Smooth muscle cell (in vitro differentiated cells): ENCODE measurements around the gene SMLR1. TPM values are rescaled to one million over a fixed set of nuclear protein-coding genes. Genes with fewer than 3 reads are reported as not detected.

ENCODE experiments used
- DNase-seq: peaks from one replicate; lab custom pipeline; 2025; ENCODE audit not compliant: unreplicated experiment; lab: John Stamatoyannopoulos, UW
- H2AFZ ChIP-seq: fragments of 200-600 bp; sonication (generic); 2 replicates; pipeline ENCODE4 v1.6.0; 2016; ENCODE audit warnings: antibody characterized with exemption, low read depth, mild to moderate bottlenecking
- H3F3A ChIP-seq: fragments of 200-600 bp; sonication (generic); 2 replicates; pipeline ENCODE4 v1.6.0; 2017; ENCODE audit warnings: antibody characterized with exemption, low read depth
- H3K27ac ChIP-seq: fragments of 200-600 bp; sonication (generic); 2 replicates; pipeline ENCODE4 v1.5.1; 2016; ENCODE audit warnings: low read depth, mild to moderate bottlenecking
- H3K27me3 ChIP-seq: fragments of 200-600 bp; sonication (generic); 2 replicates; pipeline ENCODE4 v1.6.1; 2016; ENCODE audit warnings: low read depth, mild to moderate bottlenecking
- H3K36me3 ChIP-seq: fragments of 200-600 bp; sonication (generic); 2 replicates; pipeline ENCODE4 v1.5.1; 2016; ENCODE audit warnings: low read depth
- H3K4me1 ChIP-seq: fragments of 200-600 bp; sonication (generic); 2 replicates; pipeline ENCODE4 v1.5.1; 2016; ENCODE audit warnings: low read depth
- H3K4me2 ChIP-seq: fragments of 200-600 bp; sonication (generic); 2 replicates; pipeline ENCODE4 v1.6.0; 2016; ENCODE audit warnings: mild to moderate bottlenecking
- H3K4me3 ChIP-seq: fragments of 200-600 bp; sonication (generic); 2 replicates; pipeline ENCODE4 v1.5.1; 2016; ENCODE audit warnings: mild to moderate bottlenecking
- H3K79me2 ChIP-seq: fragments of 200-600 bp; sonication (generic); 2 replicates; pipeline ENCODE4 v1.6.0; 2016; ENCODE audit warnings: low read depth, mild to moderate bottlenecking
- H3K9ac ChIP-seq: fragments of 200-600 bp; sonication (generic); 2 replicates; pipeline ENCODE4 v1.6.0; 2016; ENCODE audit warnings: low read depth
- H3K9me3 ChIP-seq: fragments of 200-600 bp; sonication (generic); replicated peaks from 2 replicates; pipeline ENCODE4 v1.5.1; 2016; ENCODE audit warnings: low read depth
- H4K20me1 ChIP-seq: fragments of 200-600 bp; sonication (generic); 2 replicates; pipeline ENCODE4 v1.6.0; 2016; ENCODE audit warnings: low read depth
- whole genome bisulfite sequencing: methylation state at CpG from one replicate; pipeline ENCODE4 v1.1.7; 2016; ENCODE audit warnings: low lambda C conversion rate; 5-methylcytosine and 5-hydroxymethylcytosine counted together
- polyA plus RNA-seq: library from polyadenylated mRNA; unstranded; fragments of >200 nt; fragmentation: Nextera tagmentation; extraction: Ambion mirVana; gene quantifications from 2 replicates; pipeline ENCODE4 v1.2.1, GENCODE V29; 2016
- total RNA-seq: library from RNA; depleted of rRNA; stranded (reverse); fragments of >200 nt; gene quantifications from 2 replicates; pipeline ENCODE4 v1.2.3, GENCODE V29; 2014
- TF ChIP-seq, protein P1 (sequence below): fragments of 200-600 bp; sonication (generic); IDR thresholded peaks from 2 replicates; pipeline ENCODE4 v1.5.1; 2017; ENCODE audit warnings: borderline replicate concordance, mild to moderate bottlenecking, antibody characterized with exemption; ENCODE audit not compliant: insufficient read depth, poor library complexity, severe bottlenecking

The SMLR1 gene
- total RNA-seq (not detected in 2 replicates), polyA plus RNA-seq (0.09 TPM in 1 of 2 replicates, not detected in the other)

DNA sequence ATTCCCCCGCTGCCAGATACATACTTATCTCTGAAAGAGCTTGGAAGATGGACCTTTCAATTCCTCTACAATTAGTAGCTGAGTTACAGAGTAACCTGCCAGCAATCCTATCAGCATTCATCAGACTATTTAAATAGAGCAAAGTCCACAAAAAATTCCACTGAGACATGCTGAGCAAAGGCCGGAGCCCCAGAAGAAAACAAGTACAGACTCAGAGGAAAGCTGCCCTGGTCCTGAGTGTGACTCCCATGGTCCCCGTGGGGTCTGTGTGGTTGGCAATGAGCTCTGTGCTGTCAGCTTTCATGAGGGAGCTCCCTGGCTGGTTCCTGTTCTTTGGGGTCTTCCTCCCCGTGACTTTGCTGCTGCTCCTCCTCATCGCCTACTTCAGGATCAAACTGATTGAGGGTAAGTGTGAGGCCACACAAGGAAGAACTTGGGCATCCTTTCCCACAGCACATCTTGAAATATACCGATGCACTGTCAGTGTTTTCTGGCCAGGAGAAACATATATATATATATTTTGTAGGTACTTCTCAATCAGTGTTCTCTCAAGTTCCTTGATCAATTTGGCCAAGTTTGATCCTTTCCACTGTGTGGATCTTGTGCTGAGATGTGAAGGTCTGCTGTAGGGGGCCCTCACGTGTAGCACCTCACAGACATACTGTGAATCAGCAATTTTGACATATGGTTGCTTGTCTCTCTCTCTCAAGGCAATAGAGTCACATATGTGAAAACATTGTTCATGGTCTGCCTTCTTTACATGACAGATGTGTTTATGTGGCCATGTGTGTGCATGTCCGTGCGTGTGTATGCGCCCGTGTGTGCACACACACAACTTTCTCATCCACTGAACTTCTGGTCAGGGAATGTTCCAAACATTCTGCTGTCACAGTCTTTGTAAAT lies at the start of gene SMLR1:
Gene SMLR1, plus strand, starts transcription at position 160 of the 903 bp plus-strand sequence. Its CDS starts 8 bp downstream, at position 168.
- no peak for DNase-seq
- H3K4me3 ChIP-seq = peak within 1 kb of the TSS; percentile 35
- H4K20me1 ChIP-seq = no peaks in the 10 kb centered on the region
- no peak within 1 kb of the TSS for H3K4me2 ChIP-seq
- H3F3A ChIP-seq = no peaks in the 10 kb centered on the region
- no peaks in the 10 kb centered on the region for H3K27me3 ChIP-seq
- no peaks in the 10 kb centered on the region for H3K36me3 ChIP-seq
- H2AFZ ChIP-seq = no peak within 1 kb of the TSS
- no peaks in the 10 kb centered on the region for H3K4me1 ChIP-seq
- TF ChIP-seq, protein P1, sequence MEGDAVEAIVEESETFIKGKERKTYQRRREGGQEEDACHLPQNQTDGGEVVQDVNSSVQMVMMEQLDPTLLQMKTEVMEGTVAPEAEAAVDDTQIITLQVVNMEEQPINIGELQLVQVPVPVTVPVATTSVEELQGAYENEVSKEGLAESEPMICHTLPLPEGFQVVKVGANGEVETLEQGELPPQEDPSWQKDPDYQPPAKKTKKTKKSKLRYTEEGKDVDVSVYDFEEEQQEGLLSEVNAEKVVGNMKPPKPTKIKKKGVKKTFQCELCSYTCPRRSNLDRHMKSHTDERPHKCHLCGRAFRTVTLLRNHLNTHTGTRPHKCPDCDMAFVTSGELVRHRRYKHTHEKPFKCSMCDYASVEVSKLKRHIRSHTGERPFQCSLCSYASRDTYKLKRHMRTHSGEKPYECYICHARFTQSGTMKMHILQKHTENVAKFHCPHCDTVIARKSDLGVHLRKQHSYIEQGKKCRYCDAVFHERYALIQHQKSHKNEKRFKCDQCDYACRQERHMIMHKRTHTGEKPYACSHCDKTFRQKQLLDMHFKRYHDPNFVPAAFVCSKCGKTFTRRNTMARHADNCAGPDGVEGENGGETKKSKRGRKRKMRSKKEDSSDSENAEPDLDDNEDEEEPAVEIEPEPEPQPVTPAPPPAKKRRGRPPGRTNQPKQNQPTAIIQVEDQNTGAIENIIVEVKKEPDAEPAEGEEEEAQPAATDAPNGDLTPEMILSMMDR = no peak
- no peaks in the 10 kb centered on the region for H3K9me3 ChIP-seq
- no peak within 1 kb of the TSS for H3K27ac ChIP-seq
- H3K9ac ChIP-seq = no peak within 1 kb of the TSS
- 80% methylated on average over 11 of the region's 11 CpGs for WGBS
- no peaks in the 10 kb centered on the region for H3K79me2 ChIP-seq

DNA sequence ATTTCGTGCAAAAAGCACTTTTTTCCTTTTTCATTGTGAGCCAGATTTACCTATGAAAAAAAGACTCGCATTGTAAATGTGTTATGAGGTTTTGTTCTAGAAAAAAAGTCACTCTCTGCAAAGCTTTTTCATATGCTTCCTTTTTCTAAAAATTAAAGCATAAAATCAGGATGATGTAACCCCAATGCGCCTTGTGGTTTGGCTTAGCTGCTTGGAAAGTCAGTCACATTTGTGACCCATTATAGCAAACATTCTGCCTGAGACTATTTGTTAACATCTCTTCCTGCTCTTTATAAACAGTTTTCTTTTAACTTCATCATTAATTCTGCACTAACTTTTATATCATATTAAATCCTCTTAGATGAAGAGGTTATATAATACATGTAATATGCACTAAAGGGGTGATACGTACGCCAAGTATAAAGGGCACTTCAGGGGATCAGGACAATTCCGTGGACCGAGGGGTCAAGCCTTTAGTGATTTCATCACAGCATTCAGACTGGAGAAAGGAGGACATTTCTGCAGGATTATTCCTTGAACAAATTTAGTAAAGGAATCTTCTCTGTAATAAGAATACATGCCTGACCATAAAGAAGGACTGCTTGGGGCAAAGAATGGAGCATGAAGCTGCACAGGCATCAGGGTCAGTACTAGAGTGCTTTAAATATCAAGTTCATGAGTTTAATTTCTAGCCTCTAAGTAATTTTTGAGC lies 48.1 kb upstream of the SMLR1 start:
- Histone ChIP-seq H3K4me3 (no peak overlapping the region), H3K27ac (peak overlapping the region; percentile 42), H3F3A (no peaks in the 10 kb centered on the region), H2AFZ (peak overlapping the region; percentile 13), H3K36me3 (no peaks in the 10 kb centered on the region), H3K9ac (no peak overlapping the region), H3K4me2 (peak overlapping the region; percentile 69), H3K9me3 (no peaks in the 10 kb centered on the region), H3K79me2 (no peaks in the 10 kb centered on the region), H3K4me1 (no peaks in the 10 kb centered on the region), H4K20me1 (no peaks in the 10 kb centered on the region), H3K27me3 (no peaks in the 10 kb centered on the region)
- TF ChIP-seq, protein P1 = no peak
- 84% methylated on average over 7 of the region's 7 CpGs for WGBS
- no peak for DNase-seq

DNA sequence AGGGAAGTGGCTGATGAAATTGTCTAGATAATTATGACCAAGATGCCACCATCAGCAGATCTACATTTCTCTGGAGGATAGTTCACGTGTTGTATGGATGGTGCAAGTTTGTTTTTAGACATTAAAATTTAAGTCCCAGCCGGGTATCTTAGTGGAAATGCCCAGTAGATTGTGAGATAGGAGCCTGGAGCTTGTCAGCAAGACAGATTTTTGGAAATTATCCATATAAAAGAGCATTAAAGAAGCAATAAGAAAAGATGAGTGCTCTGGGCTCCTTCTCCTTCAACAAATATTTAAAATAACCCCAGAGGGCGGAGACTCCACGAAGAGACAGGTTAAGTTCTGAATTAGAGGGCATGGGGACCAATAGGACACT lies 47.6 kb upstream of the SMLR1 start:
- TF ChIP-seq, protein P1 = no peak
- Histone ChIP-seq H4K20me1 (no peaks in the 10 kb centered on the region), H3K9ac (no peak overlapping the region), H3K4me1 (no peaks in the 10 kb centered on the region), H3K4me3 (no peak overlapping the region), H2AFZ (no peak overlapping the region), H3K4me2 (peak overlapping the region; percentile 69), H3K27ac (peak overlapping the region; percentile 42), H3F3A (no peaks in the 10 kb centered on the region), H3K36me3 (no peaks in the 10 kb centered on the region), H3K79me2 (no peaks in the 10 kb centered on the region), H3K27me3 (no peaks in the 10 kb centered on the region), H3K9me3 (no peaks in the 10 kb centered on the region)
- WGBS = 72% methylated on average over 4 of the region's 4 CpGs
- DNase-seq = no peak
